GM18499 (cell line): ENCODE data around the gene GPR162.

Source experiments
- ATAC-seq: cut with Tn5 transposase; IDR thresholded peaks from one replicate; pipeline ENCODE4 v1.9.1; 2021; ENCODE audit warnings: moderate number of reproducible peaks; ENCODE audit not compliant: insufficient read depth, unreplicated experiment

GPR162 gene

DNA sequence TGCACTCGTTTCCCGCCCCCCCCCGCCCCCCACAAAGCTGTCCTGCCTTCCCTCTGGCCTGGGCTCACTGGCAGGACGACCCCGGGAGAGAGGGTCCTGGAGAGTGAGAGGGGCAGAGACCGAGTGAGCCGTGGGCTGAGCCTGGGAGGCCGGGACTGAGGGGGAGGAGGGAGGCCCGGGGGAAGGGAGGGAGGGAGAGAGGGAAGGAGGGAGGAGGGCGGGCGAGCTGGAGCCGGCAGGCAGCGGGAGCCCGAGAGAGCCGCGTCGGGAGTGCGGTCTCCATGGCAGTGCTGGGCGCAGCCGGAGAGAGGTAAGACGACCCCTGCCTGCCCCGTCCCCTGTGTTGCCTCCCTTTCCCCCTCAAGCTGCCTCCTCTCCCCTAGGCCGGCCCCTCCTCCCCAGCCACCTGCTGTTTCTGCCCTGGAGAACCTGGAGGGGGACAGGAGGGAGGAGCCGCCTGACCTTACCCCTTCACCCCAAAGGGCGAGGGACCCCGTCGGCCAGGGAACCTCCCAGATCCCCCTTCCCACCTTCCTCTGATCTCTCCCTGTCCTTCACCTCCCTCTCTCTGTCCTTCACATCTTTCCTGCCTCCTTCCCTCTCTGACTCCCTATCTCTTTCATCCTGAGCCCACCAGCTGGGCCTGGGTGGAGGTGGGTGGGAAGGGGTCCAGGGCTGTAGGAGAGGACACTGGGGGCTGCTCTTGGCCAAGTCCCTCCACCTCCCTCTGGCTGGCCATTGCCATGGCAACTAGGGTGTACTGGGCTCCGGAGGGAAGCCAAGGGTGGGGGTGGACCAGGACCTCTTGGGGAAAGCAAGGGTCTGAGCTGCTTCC is at the start of gene GPR162:
GPR162 (plus strand) TSS at position 231 of the 835 bp plus-strand sequence. CDS start 2,078 bp downstream, outside the sequence.
- ATAC-seq, result no peak

DNA sequence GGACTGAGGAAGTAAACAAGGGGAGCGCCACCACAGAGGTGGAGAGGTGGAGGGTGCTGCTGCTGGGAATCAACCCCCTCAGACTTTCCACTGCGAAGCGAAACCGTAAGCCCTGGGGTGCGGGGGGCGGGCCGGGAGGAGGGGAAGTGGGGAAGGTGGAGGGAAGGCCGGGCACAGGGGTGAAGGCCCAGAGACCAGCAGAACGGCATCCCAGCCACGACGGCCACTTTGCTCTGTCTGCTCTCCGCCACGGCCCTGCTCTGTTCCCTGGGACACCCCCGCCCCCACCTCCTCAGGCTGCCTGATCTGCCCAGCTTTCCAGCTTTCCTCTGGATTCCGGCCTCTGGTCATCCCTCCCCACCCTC is 49.3 kb upstream of the GPR162 start, which contains the start of gene LAG3:
LAG3 (plus strand) TSS at position 190 of the 365 bp plus-strand sequence. CDS start 333 bp downstream, outside the sequence.
- ATAC-seq, result no peak

DNA sequence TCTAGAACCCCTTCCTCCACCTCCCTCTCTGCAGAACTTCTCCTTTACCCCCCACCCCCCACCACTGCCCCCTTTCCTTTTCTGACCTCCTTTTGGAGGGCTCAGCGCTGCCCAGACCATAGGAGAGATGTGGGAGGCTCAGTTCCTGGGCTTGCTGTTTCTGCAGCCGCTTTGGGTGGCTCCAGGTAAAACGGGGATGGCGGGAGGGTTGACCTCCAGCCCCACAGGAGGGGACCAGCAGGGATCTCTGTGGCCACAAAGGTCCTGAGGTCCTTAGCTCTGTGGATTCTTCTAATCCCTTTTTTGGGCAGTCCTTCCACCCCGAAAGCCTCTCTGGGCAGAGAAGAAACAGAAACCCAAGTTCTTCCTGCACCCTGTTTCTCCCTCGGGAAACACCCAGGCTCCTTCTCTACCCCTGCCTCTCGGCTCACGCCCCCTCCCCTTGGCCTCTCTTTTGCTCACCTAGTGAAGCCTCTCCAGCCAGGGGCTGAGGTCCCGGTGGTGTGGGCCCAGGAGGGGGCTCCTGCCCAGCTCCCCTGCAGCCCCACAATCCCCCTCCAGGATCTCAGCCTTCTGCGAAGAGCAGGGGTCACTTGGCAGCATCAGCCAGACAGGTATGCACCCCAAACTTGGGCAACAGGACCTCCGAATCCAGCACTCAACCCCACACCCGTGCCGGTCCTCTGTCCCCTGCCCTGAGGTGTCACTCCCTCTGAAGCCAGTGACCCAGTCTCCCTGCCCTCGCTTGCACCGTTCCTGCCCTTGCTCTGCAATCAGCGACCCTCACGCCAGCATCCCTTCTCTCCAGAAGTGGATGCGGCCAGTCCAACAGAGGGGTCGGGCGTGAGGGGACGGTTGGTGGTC is 48.7 kb upstream of the GPR162 start:
- no peak for ATAC-seq

DNA sequence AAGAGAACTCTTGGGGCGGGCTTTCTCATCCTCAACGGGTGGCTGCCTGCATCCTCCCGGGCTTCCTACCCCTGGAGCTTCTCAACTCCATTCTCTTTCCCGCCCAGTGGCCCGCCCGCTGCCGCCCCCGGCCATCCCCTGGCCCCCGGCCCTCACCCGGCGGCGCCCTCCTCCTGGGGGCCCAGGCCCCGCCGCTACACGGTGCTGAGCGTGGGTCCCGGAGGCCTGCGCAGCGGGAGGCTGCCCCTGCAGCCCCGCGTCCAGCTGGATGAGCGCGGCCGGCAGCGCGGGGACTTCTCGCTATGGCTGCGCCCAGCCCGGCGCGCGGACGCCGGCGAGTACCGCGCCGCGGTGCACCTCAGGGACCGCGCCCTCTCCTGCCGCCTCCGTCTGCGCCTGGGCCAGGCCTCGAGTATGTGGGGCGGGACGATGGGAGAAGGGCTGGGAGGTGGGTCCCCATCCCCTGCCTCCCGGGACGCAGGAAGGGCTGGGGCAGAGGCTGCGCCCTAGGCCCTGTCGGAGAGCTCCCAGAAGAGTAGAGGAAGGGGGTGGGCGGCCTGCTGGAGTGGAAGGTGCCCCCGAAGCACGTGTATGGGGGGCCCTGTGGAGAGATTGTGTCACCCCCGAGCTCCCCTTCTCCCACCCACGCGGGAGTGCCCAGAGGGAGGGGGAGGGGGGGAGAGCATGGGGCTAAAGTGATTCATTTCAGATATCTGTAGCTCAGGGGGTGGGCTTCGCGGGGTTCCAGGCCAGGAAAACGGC is 47.9 kb upstream of the GPR162 start:
- ATAC-seq, result no peak

DNA sequence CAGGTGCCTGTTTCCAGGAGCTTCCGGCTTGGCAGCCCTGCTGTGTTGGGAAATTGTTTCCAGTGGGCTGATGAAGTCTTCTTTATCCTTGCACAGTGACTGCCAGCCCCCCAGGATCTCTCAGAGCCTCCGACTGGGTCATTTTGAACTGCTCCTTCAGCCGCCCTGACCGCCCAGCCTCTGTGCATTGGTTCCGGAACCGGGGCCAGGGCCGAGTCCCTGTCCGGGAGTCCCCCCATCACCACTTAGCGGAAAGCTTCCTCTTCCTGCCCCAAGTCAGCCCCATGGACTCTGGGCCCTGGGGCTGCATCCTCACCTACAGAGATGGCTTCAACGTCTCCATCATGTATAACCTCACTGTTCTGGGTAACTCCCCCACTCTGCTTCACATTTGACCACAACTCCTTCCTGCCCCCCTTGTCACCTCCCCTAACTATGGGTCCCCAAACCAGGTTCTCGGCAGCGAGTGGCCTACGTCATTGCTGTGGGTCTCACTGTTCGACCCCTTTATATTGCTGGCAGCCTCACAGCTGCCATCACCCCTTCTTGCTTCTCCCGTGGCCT is 47.0 kb upstream of the GPR162 start:
- no peak for ATAC-seq

- no peak for ATAC-seq
Measured at GRCh38 chr12:6775185-6776174, 46.1 kb upstream of the GPR162 start.

DNA sequence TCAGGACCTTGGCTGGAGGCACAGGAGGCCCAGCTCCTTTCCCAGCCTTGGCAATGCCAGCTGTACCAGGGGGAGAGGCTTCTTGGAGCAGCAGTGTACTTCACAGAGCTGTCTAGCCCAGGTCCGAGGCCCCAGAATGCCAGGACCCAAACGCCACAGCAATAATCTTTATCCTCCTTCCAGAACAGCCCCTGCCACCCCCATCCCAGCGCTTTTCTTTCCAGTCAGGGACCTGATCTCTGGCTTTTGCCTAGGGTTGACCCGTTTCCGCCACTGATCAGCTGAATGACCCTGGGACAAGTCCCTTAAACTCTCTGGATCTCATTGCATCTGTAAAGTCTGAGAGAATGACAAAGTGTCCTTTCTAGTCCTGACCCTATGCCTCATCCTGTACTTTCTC is 44.2 kb upstream of the GPR162 start:
- no peak for ATAC-seq

GRCh38 chr12:6778217-6778573 is 43.4 kb upstream of the GPR162 start:
- no peak for ATAC-seq

DNA sequence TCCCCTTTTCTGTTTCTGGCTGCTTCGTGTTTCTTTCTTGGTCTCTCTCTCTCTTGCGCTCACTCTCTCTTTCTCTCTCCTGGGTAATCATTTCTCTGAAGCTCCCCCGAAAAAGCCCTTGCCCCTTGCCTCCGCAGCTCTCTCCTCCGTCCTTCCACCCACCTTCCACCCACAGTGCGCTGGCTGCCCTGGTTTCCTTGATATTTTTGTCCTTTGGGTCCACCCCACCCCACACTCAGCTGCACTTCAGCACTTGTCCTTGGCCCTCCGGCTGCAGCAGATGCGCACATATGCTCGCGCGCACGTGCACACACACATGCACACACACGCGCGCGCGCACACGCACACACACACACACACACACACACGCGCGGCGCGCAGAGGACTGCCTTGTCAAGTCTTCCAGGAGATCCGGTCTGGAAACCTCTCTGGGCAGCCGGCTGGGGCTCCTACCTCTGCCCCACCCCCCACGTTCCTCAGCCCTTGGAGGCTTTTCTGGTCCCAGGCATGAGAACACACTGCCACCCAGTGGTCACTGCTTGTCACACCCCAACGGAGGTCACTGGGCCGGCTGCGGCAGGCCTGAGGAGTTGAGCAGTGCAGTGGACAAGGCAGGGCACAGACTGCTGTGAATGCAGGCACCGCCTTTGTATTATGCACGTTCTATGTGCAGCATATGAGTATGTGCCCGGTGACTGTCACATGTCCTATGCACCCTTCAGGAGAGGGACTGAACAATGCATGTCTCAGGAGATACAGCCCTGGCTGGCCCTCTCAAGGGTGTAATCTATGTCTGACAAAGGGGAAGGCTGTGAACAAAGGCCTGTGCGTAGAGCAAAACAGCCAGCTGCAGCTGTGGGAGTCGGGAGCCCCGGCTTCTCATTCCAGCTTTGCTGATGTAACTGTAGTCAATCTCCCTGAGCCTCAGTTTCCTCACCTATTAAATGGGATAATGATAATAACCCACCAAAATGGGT is 42.8 kb upstream of the GPR162 start:
- peak; percentile 59 for ATAC-seq

DNA sequence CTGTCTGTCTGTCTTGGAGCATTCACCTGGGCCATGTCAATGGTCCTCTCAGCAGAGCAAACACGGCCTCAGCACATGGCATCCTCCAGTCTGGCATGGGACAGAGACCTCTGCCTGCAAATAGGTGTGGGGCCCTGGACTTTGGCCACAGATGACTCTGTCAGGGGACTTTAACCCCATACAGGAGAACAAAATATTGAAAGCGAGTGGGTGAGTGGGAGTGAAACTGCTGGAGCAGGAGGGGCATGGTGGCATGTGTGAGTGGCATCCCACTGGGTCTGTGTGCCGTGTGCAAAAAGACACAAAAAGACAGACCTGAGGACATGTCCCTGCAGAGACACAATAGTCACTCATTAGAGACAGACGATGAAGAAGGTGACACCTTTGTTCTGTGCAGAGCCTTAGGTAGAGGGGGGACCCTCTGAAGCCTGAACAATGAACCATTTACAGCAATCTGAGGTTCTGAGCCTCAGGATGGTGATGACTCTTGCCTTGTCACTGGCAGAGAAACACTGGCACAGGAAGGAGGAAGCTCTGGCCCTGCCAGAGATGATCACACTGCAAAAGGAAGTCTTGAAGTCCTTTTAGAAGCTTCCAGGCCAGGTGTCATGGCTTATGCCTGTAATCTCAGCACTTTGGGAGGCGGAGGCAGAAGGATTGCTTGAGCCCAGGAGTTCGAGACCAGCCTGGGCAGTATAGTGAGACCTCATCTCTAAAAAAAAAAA is 41.8 kb upstream of the GPR162 start:
- ATAC-seq, result no peak

- ATAC-seq, result no peak
Measured at GRCh38 chr12:6780573-6780972, 41.0 kb upstream of the GPR162 start.

GRCh38 chr12:6782119-6782518 is 39.5 kb upstream of the GPR162 start:
- no peak for ATAC-seq

DNA sequence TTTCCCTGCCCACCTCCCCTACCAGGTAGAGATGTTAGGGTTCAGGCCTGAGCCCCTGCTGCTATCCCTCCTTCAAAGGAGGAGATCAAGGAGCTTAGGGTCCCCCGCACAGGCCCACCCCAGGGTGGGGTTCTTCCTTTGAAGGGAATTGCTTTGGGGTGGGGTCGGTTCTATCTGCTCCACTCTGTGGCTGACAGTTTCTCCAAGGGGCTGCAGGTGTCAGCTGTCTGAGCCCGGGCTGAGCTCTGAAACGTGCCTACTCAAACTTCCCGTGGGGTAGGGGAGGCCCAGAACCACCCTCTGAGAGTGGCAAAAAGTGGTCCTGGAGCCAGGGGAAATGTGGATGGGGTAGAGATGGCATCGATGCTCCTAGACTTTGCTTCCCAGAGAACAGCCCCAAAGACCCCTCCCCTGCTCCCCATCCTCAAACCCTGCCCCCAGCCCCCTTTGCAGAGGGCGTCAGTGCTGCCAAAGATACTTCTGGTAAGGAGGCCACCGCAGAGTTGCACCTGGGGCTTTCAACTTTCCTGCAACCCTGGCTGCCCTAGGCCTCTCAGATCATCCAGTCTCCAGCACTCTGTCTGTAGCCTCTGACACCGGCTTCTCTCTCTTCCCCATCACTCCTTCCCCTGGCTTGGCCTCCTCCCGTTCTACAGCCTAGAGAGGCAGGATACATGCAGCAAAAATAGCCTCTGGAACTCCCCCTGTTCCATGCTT is 38.6 kb upstream of the GPR162 start:
- no peak for ATAC-seq

DNA sequence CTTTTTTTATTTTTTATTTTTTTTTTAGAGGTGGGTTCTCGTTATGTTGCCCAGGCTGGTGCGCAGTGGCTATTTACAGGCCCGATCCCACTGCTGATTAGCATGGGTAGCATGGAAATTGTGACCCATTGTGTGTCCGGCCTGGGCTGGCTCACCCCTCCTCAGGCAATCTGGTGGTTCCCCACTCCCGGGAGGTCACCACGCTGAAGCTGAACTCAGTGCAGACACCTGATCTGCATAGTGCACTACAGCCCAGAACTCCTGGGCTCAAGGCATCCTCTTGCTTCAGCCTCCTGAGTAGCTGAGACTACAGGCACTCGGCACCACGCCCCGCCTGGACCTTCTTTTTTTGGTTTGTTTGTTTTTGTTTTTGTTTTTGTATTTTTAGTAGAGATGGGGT is 37.8 kb upstream of the GPR162 start:
- ATAC-seq, result no peak

- no peak for ATAC-seq
Measured at GRCh38 chr12:6784296-6784695, 37.3 kb upstream of the GPR162 start.

GRCh38 chr12:6784761-6785160 is 36.9 kb upstream of the GPR162 start:
- ATAC-seq, result no peak
